ENCODE data around the gene FANCC.

The FANCC gene

DNA sequence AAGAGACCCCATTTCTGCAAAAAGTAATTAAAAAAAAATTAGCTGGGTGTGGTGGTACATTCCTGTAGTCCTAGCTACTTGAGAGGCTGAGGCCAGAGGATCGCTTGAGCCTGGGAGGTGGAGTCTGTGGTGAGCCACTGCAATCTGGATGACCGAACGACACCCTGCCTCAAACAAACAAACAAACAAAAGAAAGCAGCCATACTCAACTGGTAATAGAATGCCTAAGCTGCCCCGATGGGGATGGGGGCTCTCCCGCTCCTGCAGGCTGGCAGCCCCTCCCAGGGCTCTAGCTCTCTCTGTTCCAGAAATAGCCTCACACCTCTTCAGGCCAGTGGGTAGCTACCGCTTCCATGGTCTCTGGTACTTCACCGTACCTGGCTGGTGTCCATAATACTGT is 241.8 kb downstream of the FANCC start:
- H3K27ac ChIP-seq, result no peak overlapping the region
- TF ChIP-seq, protein P1, sequence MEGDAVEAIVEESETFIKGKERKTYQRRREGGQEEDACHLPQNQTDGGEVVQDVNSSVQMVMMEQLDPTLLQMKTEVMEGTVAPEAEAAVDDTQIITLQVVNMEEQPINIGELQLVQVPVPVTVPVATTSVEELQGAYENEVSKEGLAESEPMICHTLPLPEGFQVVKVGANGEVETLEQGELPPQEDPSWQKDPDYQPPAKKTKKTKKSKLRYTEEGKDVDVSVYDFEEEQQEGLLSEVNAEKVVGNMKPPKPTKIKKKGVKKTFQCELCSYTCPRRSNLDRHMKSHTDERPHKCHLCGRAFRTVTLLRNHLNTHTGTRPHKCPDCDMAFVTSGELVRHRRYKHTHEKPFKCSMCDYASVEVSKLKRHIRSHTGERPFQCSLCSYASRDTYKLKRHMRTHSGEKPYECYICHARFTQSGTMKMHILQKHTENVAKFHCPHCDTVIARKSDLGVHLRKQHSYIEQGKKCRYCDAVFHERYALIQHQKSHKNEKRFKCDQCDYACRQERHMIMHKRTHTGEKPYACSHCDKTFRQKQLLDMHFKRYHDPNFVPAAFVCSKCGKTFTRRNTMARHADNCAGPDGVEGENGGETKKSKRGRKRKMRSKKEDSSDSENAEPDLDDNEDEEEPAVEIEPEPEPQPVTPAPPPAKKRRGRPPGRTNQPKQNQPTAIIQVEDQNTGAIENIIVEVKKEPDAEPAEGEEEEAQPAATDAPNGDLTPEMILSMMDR (conservative IDR thresholded peaks at IDR 0.05), result no peak

DNA sequence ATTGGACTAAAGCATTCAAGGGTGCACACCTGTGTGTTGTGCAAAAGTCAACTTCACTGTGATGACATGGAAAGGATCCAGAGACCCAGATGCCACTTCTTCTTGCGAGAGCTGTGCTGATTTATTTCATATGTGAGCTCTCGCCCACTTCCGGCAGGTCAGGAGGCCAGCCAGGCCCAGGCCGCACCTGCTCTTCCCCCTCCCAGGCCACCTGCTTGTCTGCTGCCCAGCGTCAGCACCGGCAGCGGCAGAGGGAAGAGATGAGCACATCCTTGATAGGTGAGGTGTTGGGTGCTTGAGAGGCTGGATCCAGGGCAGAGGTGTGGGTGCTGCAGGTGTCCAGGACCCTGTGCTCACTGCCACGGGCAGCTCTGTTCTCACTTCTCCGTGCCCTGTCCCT is 242.9 kb downstream of the FANCC start:
- H3K27ac ChIP-seq, result peak overlapping the region; percentile 21; the same call in 1 of the 2 replicates
- TF ChIP-seq, protein P1 (conservative IDR thresholded peaks at IDR 0.05), result no peak

DNA sequence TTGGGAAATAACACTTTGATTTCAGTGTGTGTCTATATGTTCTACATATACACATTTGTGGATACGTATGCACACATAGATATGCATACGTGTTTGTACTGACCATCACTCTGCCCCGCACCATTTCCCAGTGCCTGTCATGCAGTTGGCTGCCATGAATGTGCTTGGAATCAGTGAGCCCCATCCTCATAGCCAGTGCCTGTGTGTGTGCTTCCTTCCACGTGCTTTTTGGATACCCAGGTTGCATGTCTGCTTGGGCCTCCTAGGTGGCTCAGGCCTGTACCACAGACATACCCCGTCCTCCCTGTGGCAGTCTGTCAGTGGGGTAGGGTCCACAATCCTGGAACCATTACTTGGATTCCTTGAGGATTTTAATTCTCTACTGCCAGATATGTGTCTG is 243.6 kb downstream of the FANCC start:
- no peak overlapping the region for H3K27ac ChIP-seq
- TF ChIP-seq, protein P1 (conservative IDR thresholded peaks at IDR 0.05), result no peak

DNA sequence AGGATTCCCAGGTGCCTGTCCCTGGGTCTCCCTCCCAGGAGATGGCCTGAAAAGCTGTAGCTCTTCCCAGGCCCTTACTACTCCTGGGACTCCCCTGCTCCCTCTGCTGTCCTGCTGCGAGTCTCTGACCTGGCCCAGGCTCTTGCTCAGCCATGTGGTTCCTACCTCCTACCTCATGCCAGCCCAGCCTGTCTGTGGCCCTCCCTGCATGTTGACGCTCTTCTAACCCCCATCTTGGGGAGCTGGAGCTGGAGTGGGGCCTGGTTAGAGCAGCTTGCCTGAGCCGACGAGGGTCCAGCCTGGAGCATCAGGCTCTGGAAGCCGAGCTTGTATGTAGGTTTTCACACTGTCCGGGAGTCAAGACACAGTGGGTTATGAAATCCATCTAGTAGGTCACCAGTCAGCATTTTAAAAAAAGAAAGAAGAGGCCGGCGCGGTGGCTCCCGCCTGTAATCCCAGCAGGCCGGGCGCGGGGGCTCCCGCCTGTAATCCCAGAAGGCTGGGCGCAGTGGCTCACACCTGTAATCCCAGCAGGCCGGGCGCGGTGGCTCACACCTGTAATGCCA is 244.4 kb downstream of the FANCC start:
- H3K27ac ChIP-seq, result no peak overlapping the region
- TF ChIP-seq, protein P1 (conservative IDR thresholded peaks at IDR 0.05), result peak; percentile 51

DNA sequence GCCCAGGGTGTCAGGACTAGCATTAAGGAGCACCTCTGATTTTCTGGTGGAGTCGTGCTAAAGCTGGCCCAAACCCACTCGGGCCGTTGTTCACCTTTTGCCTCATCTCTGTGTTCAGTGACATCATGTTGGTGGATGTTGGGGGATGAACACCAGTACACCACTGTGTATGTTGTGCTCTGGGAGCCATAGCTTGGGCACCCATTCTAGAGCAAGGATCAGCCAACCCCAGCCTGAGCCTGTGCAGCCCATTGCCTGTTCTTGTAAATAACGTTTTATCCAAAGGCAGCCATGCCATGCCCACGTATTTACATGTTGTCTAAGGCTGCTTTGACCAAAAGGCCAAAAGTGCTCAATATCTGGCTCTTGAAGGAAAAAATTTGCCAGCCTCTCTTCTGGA is 245.6 kb downstream of the FANCC start:
- TF ChIP-seq, protein P1 (conservative IDR thresholded peaks at IDR 0.05), result no peak
- H3K27ac ChIP-seq, result no peak overlapping the region

DNA sequence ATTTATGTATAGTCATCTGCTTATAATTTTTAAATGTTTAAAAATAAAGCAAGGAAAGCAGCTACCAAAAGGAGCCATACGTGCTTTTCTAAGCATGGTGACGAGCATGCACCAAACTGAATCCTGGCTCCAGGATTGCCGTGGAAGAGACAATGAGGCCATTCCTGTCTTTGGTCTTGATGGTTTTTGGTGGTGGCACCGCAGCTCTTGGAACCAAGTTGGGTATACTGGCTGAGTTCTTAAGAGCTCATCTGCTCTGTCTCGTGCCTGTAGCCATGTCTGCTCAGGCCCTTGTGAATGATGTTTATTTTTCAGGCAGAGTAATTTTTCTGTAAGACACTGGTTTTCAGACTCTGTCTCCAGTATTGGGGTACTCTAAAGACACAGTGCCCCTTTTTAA is 246.1 kb downstream of the FANCC start:
- no peak overlapping the region for H3K27ac ChIP-seq
- TF ChIP-seq, protein P1 (conservative IDR thresholded peaks at IDR 0.05), result no peak

DNA sequence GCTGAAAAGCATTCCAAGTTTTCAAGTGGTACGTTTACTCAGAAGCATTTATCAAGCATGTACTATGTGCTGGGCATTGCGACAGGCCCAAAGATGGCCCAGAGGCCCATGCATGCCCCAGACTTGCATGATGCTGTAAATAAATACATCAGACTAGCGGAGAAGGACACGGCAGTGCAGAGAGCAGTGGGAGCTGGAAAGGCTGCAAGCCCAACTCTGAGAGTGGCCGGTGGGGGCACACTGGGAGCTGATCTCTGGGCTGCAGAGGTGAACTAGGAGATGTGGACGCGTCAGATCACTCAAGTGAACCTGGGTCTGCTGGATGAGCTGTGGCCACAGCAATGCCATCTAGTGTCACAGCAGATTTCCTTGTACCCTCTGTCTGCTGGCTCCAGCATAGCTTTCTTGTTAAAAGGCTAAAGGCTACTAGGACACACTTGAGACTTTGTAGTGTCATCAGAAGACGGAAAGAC is 246.9 kb downstream of the FANCC start:
- TF ChIP-seq, protein P1 (conservative IDR thresholded peaks at IDR 0.05), result no peak
- H3K27ac ChIP-seq, result peak overlapping the region; percentile 25; the same call in 1 of the 2 replicates
